NT2/D1 (cell line): ENCODE results near the gene FGF19.

Experiments used
- DNase-seq: peaks from one replicate; pipeline ENCODE4 v3.0.0-alpha.2; 2011; ENCODE audit warnings: low read depth, low spot score
- H3K27me3 ChIP-seq: 2 replicates; pipeline ENCODE4 v1.6.0; 2011; ENCODE audit warnings: mild to moderate bottlenecking; ENCODE audit not compliant: insufficient read length, insufficient read depth
- H3K36me3 ChIP-seq: 2 replicates; pipeline ENCODE4 v1.6.1; 2011; ENCODE audit warnings: mild to moderate bottlenecking, low read length, mixed read lengths; ENCODE audit not compliant: insufficient read depth, insufficient read length
- H3K4me1 ChIP-seq: 2 replicates; pipeline ENCODE4 v1.5.1; 2011; ENCODE audit not compliant: insufficient read depth, insufficient read length
- H3K4me3 ChIP-seq: 2 replicates; pipeline ENCODE4 v1.5.1; 2011; ENCODE audit warnings: low read depth; ENCODE audit not compliant: insufficient read length
- H3K9ac ChIP-seq: 2 replicates; pipeline ENCODE4 v1.6.0; 2011; ENCODE audit warnings: low read depth; ENCODE audit not compliant: insufficient read length
- H3K9me3 ChIP-seq: 2 replicates; pipeline ENCODE4 v1.5.1; 2011; ENCODE audit warnings: mild to moderate bottlenecking, low read length; ENCODE audit not compliant: insufficient read depth
- SUZ12 ChIP-seq: IDR thresholded peaks from 2 replicates; pipeline ENCODE4 v1.6.1; 2011; ENCODE audit not compliant: insufficient read length, insufficient read depth; ENCODE audit errors: extremely low read depth
- YY1 ChIP-seq: IDR thresholded peaks from 2 replicates; pipeline ENCODE4 v1.6.1; 2011; ENCODE audit not compliant: insufficient read length, insufficient read depth
- ZNF274 ChIP-seq: IDR thresholded peaks from 2 replicates; pipeline ENCODE4 v1.6.1; 2011; ENCODE audit warnings: mild to moderate bottlenecking, low read depth, low read length

Gene FGF19

GRCh38 chr11:69705901-69706787 is 2.3 kb upstream of the FGF19 start:
- no peak for DNase-seq
- no peak for TF ChIP-seq ZNF274
- TF ChIP-seq YY1: no peak
- no peak for TF ChIP-seq SUZ12
- H3K4me3 ChIP-seq: no peak overlapping the region
- H3K9ac ChIP-seq: no peak overlapping the region
- no peaks in the 10 kb centered on the region for H3K36me3 ChIP-seq
- peaks cover 8% of the 10 kb centered on the region for H3K4me1 ChIP-seq
- H3K27me3 ChIP-seq: peaks cover 26% of the 10 kb centered on the region
- no peaks in the 10 kb centered on the region for H3K9me3 ChIP-seq

GRCh38 chr11:69705351-69705811 is 1.6 kb upstream of the FGF19 start:
- no peak for TF ChIP-seq SUZ12
- TF ChIP-seq ZNF274: no peak
- no peak for TF ChIP-seq YY1
- Histone ChIP-seq H3K4me3 (no peak overlapping the region), H3K9ac (no peak overlapping the region), H3K27me3 (peaks cover 26% of the 10 kb centered on the region), H3K9me3 (no peaks in the 10 kb centered on the region), H3K4me1 (peaks cover 8% of the 10 kb centered on the region), H3K36me3 (no peaks in the 10 kb centered on the region)
- no peak for DNase-seq

GRCh38 chr11:69704508-69705253 is 859 bp upstream of the FGF19 start:
- Histone ChIP-seq H3K36me3 (no peaks in the 10 kb centered on the region), H3K4me1 (peaks cover 10% of the 10 kb centered on the region), H3K4me3 (peak overlapping the region; percentile 39), H3K27me3 (peaks cover 26% of the 10 kb centered on the region), H3K9me3 (no peaks in the 10 kb centered on the region), H3K9ac (peak overlapping the region; percentile 64)
- TF ChIP-seq YY1: no peak
- no peak for TF ChIP-seq SUZ12
- no peak for TF ChIP-seq ZNF274
- DNase-seq: peak; percentile 89

GRCh38 chr11:69703453-69703767 is 412 bp downstream of the FGF19 start:
- Histone ChIP-seq H3K9ac (peak overlapping the region; percentile 64), H3K36me3 (peaks cover 7% of the 10 kb centered on the region), H3K4me1 (peaks cover 10% of the 10 kb centered on the region), H3K4me3 (peak overlapping the region; percentile 39), H3K9me3 (no peaks in the 10 kb centered on the region), H3K27me3 (peaks cover 26% of the 10 kb centered on the region)
- TF ChIP-seq YY1 (no peak), SUZ12 (no peak), ZNF274 (no peak)
- no peak for DNase-seq

- DNase-seq: no peak
- Histone ChIP-seq H3K9me3 (no peaks in the 10 kb centered on the region), H3K36me3 (peaks cover 7% of the 10 kb centered on the region), H3K27me3 (peaks cover 26% of the 10 kb centered on the region), H3K4me1 (peaks cover 10% of the 10 kb centered on the region), H3K9ac (peak overlapping the region; percentile 64), H3K4me3 (peak overlapping the region; percentile 39)
- TF ChIP-seq YY1 (no peak), ZNF274 (no peak), SUZ12 (no peak)
These were observed 911 bp downstream of the FGF19 start for GRCh38 chr11:69702769-69703452.

- Histone ChIP-seq H3K27me3 (peaks cover 26% of the 10 kb centered on the region), H3K36me3 (peaks cover 7% of the 10 kb centered on the region), H3K4me1 (peaks cover 14% of the 10 kb centered on the region), H3K9me3 (no peaks in the 10 kb centered on the region), H3K9ac (no peak overlapping the region), H3K4me3 (peak overlapping the region; percentile 26)
- TF ChIP-seq SUZ12 (no peak), ZNF274 (no peak), YY1 (no peak)
- no peak for DNase-seq
These were observed 1.6 kb downstream of the FGF19 start for GRCh38 chr11:69702239-69702691.
